HG03342 (cell line): ENCODE results near the gene SUPT3H.

Experiments
- ATAC-seq: cut with Tn5 transposase; IDR thresholded peaks from one replicate; pipeline ENCODE4 v1.9.1; 2021; ENCODE audit warnings: mild to moderate bottlenecking, moderate library complexity; ENCODE audit not compliant: unreplicated experiment

SUPT3H gene

GRCh38 chr6:44966449-44967092, 411.2 kb downstream of the SUPT3H start:
- no peak for ATAC-seq

GRCh38 chr6:44965708-44966107, 412.0 kb downstream of the SUPT3H start:
- ATAC-seq: no peak

- no peak for ATAC-seq
Observed at GRCh38 chr6:44960898-44961297, 416.8 kb downstream of the SUPT3H start.

DNA sequence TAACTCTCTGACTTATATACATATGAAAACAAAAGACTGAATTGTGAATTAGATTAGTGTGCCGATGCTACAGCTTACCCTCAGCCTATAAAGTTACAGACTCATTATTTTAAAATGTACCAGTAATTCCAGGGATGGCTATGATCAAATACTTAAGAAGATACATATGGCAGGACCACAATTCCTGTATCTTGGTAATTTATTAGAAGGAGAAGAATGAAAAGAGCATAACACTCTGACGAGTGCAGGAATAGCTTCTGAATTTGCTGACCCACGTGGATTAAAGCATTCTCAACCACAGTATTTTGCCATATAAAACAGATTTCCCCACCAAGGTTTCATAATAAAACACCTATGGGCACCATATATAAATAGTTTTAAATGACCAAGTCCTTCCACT, 418.1 kb downstream of the SUPT3H start:
- no peak for ATAC-seq

DNA sequence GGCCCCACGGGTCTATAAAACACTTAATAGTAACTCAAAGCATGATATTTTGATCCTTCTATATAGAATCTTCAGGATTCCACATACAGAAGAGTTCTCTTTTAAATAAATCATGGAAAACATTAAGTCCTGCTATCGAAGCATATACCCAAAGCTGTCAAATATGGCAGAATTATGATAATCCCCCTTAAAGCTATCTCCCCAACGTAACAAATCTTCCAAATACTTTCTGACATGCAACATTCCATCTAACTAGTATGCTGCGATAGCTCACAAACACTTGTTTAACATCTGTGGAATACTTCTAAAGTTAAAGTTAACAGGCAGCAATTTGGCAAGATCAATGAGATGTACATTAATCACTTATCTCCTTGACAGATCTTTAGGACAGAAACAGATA, 420.6 kb downstream of the SUPT3H start:
- no peak for ATAC-seq

DNA sequence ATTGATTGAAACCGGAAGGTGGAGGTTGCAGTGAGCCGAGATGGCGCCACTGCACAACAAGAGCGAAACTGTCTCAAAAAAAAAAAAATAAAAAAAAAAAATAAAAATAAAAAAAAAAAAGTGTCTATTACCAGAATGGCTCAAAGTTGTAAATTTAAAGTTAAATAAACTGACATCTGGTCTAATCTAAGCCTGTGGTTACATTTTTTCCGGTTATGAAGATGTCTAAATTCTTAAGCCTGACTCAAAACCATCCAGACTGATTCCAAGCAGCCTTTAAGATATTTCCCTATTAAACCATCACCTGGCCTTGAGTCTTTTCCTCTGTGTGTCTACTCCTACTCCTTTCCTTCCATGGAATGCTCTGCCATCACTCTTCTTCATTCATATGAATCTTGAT, 421.3 kb downstream of the SUPT3H start:
- ATAC-seq: no peak

DNA sequence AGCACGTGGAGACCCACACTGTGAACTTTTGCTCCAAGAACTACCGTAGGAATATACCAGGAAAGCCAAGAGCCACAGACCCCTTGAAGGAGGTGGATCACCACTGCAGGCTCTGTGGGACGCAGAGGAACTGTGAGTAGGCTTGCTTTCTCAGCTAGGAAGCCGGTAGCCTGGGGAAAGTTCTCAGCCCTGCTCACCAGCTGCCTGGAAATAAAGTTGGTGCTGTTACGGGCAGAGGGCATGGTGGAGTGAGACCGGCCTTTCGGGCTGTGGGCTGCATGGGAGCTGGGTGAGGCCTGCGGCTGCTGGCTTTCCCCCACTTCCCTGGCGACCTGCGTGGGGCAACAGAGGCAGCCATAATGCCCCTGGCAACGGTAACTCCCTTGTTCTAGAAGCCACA, 422.6 kb downstream of the SUPT3H start:
- ATAC-seq: no peak

DNA sequence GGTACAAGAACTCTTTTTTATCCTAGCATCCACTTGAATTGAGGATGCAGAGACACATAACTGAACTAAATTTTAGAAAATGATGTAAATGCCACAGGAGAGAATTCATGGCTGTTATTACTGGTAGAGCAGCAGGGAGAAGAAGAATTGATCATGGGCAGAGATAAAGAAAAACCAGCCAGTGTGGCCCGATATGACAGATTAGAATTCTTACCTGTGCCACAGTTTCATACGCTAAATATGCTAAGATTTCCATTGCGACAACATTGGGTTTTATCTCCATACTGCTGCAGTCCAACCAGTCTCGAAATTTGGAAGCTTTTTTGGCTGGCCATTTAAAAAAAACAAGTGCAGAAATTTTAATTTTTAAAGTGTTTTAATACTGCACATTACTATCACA, 423.5 kb downstream of the SUPT3H start:
- no peak for ATAC-seq

DNA sequence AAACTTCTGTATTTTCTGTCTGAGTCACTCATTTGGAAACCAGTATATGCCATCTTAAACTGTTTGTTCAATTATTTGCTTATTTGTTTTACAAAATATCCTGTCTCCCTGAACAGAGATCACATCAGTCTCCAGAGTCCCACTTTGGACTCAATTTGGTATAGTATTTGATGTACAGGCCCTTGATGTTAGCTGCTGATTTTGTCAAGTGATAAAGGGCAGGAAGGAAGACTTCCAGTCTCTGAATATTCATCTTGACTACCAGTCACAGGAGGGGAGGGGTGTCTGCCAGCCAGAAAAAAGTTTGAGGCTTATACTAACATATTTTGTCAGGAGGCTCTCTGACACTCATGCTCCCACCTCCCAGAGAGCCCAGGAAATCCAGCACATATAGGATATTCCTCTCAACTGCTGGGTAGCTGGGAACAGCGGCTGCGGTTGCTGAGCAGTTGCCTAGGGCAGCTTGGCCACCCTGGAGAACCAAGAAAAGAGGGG, 426.4 kb downstream of the SUPT3H start:
- no peak for ATAC-seq

DNA sequence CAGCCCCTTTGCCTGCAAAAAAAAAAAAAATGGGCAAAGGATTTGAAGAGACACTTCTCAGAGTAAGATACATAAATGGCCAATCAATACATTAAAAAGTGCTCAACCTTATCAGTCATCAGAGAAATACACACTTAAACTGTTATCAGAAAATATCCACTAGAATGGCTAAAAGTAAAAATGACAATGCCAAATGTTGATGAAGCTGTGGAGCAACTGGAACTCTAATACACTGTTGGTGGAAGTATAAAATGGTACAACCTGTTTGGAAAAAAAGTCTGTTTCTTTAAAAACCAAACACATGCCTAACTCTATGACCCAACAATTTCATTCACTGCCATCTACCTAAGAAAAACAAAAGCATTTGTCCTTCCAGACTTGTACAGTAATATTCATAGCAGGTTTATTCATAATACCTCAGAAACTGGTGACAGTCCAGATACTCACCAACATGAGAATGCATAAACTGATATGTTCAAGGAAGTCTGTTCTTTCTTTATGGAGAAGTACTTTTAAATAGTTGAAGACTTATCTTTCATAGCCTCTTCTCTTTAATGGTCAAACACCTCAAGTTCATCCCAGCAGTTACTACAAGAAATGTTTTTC, 428.0 kb downstream of the SUPT3H start:
- ATAC-seq: no peak

GRCh38 chr6:44943541-44943940, 434.2 kb downstream of the SUPT3H start:
- ATAC-seq: no peak

DNA sequence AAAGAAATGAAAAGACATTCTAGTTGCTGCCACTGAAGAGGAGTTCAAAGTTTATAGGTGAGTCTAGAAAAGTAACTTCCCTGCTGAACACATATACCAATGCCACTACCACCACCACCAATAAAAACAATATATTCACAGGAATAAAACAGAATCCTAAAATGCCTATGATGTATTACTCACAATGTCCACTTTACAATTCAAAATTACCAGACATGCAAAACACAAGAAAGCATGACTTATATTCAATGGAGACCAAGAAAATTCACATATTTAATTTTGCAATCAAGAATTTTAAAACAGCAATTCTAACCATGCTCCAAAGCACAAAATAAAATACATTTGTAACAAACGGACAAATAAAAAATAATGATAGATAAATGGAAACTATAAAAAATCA, 434.9 kb downstream of the SUPT3H start:
- no peak for ATAC-seq

- no peak for ATAC-seq
Observed at GRCh38 chr6:44942201-44942600, 435.5 kb downstream of the SUPT3H start.

DNA sequence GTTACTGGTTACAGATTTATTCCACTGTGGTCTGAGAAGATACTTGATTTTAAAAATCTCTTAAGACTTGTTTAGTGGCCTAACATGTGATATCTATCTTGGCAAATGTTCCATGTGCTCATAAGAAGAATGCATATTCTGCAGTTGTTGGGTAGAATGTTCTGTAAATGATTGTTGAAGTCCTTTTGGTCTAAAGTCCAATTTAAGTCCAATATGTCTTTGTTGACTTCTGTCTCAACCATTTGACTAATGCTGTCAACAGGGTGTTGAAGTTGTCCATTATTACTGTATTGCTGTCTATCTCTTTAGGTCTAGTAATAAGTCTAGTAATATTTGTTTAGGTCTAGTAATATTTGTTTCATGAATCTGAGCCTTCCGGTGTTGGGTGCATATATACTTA, 437.4 kb downstream of the SUPT3H start:
- ATAC-seq: no peak

DNA sequence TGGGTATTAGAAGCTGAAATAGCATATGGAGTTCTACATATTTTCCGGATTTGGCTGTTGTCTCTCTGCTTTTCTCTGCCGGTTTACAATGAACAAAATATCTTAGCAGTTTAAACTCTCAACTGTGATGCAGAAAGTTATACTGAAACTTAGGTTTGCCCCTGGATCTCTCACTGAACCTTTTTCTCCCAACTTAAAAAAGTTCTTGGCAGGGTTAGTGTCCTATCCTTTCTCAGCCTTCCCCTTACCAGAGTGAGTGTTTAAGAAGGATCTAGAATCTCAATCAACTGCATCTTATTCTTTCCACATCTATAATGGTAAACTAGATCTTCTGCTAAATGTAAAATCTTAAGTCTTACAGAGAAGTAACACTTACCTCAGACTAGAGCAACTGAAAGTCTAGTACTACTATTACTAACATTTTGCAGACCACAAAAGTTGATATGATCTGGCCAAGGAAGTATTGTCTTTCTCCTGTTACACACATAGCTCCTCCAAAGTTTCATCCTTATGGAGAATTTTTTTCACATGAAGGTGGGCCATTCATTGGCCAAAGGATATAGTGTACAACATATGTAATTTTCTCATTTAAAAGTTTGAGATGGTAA, 441.9 kb downstream of the SUPT3H start:
- no peak for ATAC-seq

GRCh38 chr6:44933108-44933507, 444.6 kb downstream of the SUPT3H start:
- ATAC-seq: no peak

- ATAC-seq: no peak
Observed at GRCh38 chr6:44932651-44933091, 445.1 kb downstream of the SUPT3H start.

GRCh38 chr6:44931385-44931784, 446.3 kb downstream of the SUPT3H start:
- no peak for ATAC-seq

DNA sequence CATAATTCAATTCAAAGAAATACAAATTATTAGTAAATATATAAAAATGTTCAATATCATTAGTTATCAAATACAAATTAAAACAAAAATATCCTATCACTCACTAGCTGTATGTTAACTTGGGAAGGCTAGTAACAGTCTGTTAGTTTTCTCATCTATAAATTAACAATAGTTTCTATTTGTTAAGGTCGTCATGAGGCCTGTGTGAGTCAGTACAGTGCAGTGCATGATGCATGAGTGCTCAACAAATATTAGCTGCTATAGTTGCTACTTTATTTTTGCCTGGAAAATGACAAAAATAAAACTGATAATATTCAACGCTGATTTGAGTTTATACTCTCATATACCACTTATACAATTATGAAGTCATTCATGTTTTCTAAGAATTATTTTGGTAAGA, 451.2 kb downstream of the SUPT3H start:
- no peak for ATAC-seq

- peak; percentile 53 for ATAC-seq
Observed at GRCh38 chr6:44925100-44925739, 452.5 kb downstream of the SUPT3H start.

DNA sequence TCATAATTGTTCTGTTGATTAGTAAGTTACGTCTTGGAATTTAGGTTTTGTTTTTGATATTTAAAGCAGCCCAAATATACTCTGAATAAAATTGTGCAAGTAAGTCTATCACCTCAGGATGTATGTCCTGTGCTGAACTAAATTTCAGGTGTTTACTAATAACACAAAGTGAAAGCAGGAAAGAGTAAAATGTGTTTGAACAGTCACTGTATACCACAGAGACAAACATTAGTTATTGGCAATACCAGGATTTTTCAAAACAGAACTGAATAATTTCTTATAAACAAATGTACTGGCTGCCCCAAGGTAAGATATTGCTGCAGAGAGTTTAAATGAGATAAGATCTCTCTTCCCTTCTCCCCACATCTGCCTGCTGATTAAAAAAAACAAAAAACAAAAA, 454.3 kb downstream of the SUPT3H start:
- no peak for ATAC-seq

DNA sequence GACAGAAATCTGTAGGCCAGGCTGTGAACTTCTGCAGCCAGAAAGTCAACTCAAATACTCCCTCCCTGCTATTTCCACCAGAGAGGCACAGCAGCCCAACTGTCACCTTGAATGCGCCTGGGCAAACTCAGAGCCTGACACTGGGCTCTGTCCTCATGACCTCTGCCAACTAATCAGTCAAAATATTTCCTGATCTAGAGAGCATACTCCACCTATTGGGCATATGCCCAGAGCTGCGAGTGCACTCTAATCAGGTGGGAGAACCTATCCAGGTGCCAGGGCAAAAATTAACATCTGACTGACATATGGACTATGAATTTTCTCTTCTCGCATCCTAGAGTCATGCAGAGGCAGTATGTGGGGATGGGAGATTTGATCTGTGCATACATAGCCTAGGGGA, 455.9 kb downstream of the SUPT3H start:
- ATAC-seq: no peak
